ENCODE measurements around the gene BCL2L11.
A peak's percentile ranks its signal among the peaks of the same experiment; 100 is the strongest.

BCL2L11 gene

DNA sequence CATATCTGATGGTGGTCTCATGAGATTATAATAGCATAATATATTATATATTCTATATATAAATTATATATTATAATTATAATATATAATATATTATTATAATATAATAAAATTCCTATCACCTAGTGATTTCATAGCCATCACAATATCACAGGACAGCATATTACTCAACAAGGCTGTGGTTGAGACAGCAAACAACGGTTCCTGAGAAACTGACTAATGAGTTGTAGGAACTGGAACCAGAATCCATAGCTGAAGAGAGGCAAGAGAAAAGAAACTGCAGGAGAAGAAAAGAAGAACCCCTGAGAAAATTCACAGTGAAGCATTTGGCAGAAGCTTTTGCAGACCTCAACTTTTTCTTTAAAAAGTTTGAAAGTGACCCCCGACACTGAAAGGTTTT lies 84.0 kb downstream of the BCL2L11 start:
- Histone ChIP-seq H3K9me3 (ENCODE audit: control extremely low read depth in 1 of 5, control insufficient read depth in 4 of 5, insufficient read depth in 2 of 5, low read depth in 1 of 5, low read length in 4 of 5) (peaks cover 0 to 3% (median 0%) of the 10 kb centered on the region in 5 experiments), H3K27ac (ENCODE audit: insufficient read depth in 1 of 2, low read depth in 1 of 2, low read length in 2 of 2, poor library complexity in 1 of 2, severe bottlenecking in 2 of 2) (no peak overlapping the region), H3K36me3 (ENCODE audit: control insufficient read depth in 4 of 4, insufficient read depth in 4 of 4, low read length in 3 of 4) (peaks cover 0 to 7% (median 0%) of the 10 kb centered on the region in 4 experiments), H3K27me3 (replicated peaks in 2 of 5; ENCODE audit: control insufficient read depth in 4 of 5, insufficient read depth in 5 of 5, low read length in 4 of 5) (peaks cover 0 to 2% (median 0%) of the 10 kb centered on the region in 5 experiments), H3K4me1 (ENCODE audit: control extremely low read depth in 1 of 4, control insufficient read depth in 4 of 4, insufficient read depth in 4 of 4, low read length in 3 of 4) (peaks cover 0 to 3% (median 0%) of the 10 kb centered on the region in 4 experiments), H3K4me3 (ENCODE audit: control insufficient read depth in 1 of 7, extremely low read depth in 1 of 7, insufficient read depth in 4 of 7, low read depth in 2 of 7, low read length in 6 of 7) (no peak overlapping the region)
- ChIA-PET CTCF (no interaction called here), POLR2A (no interaction called here)
- no peak for DNase-seq
- WGBS (ENCODE audit: insufficient coverage): 100% methylated on average over 1 of the region's 2 CpGs

DNA sequence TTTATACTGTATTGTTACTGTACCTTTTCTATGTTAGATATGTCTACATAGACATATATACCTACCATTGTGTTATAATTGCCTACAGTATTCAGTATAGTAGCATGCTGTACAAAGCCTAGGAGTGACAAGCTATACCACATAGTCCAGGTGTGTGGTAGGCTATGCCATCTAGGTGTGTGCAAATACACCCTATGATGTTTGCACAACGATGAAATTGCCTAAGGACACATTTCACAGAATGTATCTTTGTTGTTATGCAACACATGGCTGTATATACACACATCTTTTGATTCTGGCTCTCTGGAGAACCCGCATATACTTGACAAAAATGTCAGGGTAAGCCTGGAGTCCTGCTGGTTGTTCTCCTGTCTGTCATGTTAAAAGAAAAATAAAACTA lies 85.1 kb downstream of the BCL2L11 start:
- Histone ChIP-seq H3K9me3 (ENCODE audit: control extremely low read depth in 1 of 5, control insufficient read depth in 4 of 5, insufficient read depth in 2 of 5, low read depth in 1 of 5, low read length in 4 of 5) (peaks cover 0 to 3% (median 0%) of the 10 kb centered on the region in 5 experiments), H3K27me3 (replicated peaks in 2 of 5; ENCODE audit: control insufficient read depth in 4 of 5, insufficient read depth in 5 of 5, low read length in 4 of 5) (no peaks in the 10 kb centered on the region), H3K36me3 (ENCODE audit: control insufficient read depth in 4 of 4, insufficient read depth in 4 of 4, low read length in 3 of 4) (peaks cover 0 to 7% (median 0%) of the 10 kb centered on the region in 4 experiments), H3K27ac (ENCODE audit: insufficient read depth in 1 of 2, low read depth in 1 of 2, low read length in 2 of 2, poor library complexity in 1 of 2, severe bottlenecking in 2 of 2) (no peak overlapping the region), H3K4me1 (ENCODE audit: control extremely low read depth in 1 of 4, control insufficient read depth in 4 of 4, insufficient read depth in 4 of 4, low read length in 3 of 4) (peaks cover 0 to 3% (median 0%) of the 10 kb centered on the region in 4 experiments), H3K4me3 (ENCODE audit: control insufficient read depth in 1 of 7, extremely low read depth in 1 of 7, insufficient read depth in 4 of 7, low read depth in 2 of 7, low read length in 6 of 7) (no peak overlapping the region)
- POLR2A ChIA-PET: no interaction called here
- no CpG with 5 or more reads among the region's 2 CpGs for WGBS (ENCODE audit: insufficient coverage)
- CTCF ChIA-PET: no interaction called here
- no peak for DNase-seq

DNA sequence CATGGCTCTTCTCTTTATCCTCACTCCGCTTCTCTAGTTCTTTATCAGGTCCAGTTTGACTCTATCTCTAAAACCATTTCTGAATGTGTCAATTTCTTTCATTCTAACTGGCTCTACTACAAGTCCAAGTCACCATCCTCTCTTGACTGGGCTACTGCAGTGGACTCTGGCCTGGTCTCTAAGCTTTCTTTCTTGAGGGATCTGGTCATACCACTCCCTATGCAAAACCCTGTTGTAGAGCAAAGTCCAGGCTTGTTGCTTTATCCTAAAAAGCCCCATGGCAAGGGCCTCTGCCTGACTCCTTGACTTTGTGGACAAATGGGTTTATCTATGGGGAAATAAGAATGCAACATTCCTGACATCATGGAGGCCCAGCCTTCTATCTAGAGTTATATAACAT lies 87.1 kb downstream of the BCL2L11 start:
- Histone ChIP-seq H3K4me3 (ENCODE audit: control insufficient read depth in 1 of 7, extremely low read depth in 1 of 7, insufficient read depth in 4 of 7, low read depth in 2 of 7, low read length in 6 of 7) (no peak overlapping the region), H3K36me3 (ENCODE audit: control insufficient read depth in 4 of 4, insufficient read depth in 4 of 4, low read length in 3 of 4) (peaks cover 0 to 7% (median 0%) of the 10 kb centered on the region in 4 experiments), H3K27me3 (replicated peaks in 2 of 5; ENCODE audit: control insufficient read depth in 4 of 5, insufficient read depth in 5 of 5, low read length in 4 of 5) (no peaks in the 10 kb centered on the region), H3K4me1 (ENCODE audit: control extremely low read depth in 1 of 4, control insufficient read depth in 4 of 4, insufficient read depth in 4 of 4, low read length in 3 of 4) (peaks cover 0 to 3% (median 0%) of the 10 kb centered on the region in 4 experiments), H3K9me3 (ENCODE audit: control extremely low read depth in 1 of 5, control insufficient read depth in 4 of 5, insufficient read depth in 2 of 5, low read depth in 1 of 5, low read length in 4 of 5) (peaks cover 0 to 3% (median 2%) of the 10 kb centered on the region in 5 experiments), H3K27ac (ENCODE audit: insufficient read depth in 1 of 2, low read depth in 1 of 2, low read length in 2 of 2, poor library complexity in 1 of 2, severe bottlenecking in 2 of 2) (no peak overlapping the region)
- DNase-seq: no peak
- CTCF ChIA-PET: interaction anchor here (1.5 kb wide), 1 partner anchor 18 kb away, joined by 4 read pairs; no protein-coding TSS in a partner anchor
- 100% methylated on average over 1 of the region's 1 CpG for WGBS (ENCODE audit: insufficient coverage)
- POLR2A ChIA-PET: no interaction called here

DNA sequence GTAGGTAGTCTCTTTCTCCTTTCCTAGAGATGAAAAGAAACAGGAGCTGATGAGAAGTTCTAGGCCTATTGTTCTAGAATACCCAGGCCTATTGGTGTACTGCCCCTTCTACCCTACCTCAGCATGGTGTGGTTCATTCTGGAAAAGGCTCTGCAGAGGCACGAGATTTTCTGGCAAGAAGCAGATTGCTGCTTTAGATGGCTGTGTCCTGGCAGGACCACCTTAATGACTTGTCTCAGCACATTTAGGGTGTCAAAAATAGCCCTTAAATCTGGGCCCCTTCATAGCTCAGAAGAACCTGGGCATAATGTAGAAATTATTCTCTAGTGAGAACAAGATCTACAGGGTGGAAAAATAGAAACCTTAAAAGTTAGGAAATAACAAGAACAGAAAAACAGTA lies 87.9 kb downstream of the BCL2L11 start:
- ChIA-PET POLR2A (no interaction called here), CTCF (interaction anchor here (1.5 kb wide), 1 partner anchor 19 kb away, joined by 4 read pairs; no protein-coding TSS in a partner anchor)
- peaks cover 0 to 3% (median 0%) of the 10 kb centered on the region in 4 experiments for H3K4me1 ChIP-seq (ENCODE audit: control extremely low read depth in 1 of 4, control insufficient read depth in 4 of 4, insufficient read depth in 4 of 4, low read length in 3 of 4)
- no peaks in the 10 kb centered on the region for H3K27me3 ChIP-seq (replicated peaks in 2 of 5; ENCODE audit: control insufficient read depth in 4 of 5, insufficient read depth in 5 of 5, low read length in 4 of 5)
- H3K9me3 ChIP-seq (ENCODE audit: control extremely low read depth in 1 of 5, control insufficient read depth in 4 of 5, insufficient read depth in 2 of 5, low read depth in 1 of 5, low read length in 4 of 5): peaks cover 0 to 9% (median 2%) of the 10 kb centered on the region in 5 experiments
- peaks cover 0 to 7% (median 0%) of the 10 kb centered on the region in 4 experiments for H3K36me3 ChIP-seq (ENCODE audit: control insufficient read depth in 4 of 4, insufficient read depth in 4 of 4, low read length in 3 of 4)
- DNase-seq: no peak
- WGBS (ENCODE audit: insufficient coverage): 100% methylated on average over 1 of the region's 1 CpG
- no peak overlapping the region for H3K27ac ChIP-seq (ENCODE audit: insufficient read depth in 1 of 2, low read depth in 1 of 2, low read length in 2 of 2, poor library complexity in 1 of 2, severe bottlenecking in 2 of 2)
- H3K4me3 ChIP-seq (ENCODE audit: control insufficient read depth in 1 of 7, extremely low read depth in 1 of 7, insufficient read depth in 4 of 7, low read depth in 2 of 7, low read length in 6 of 7): no peak overlapping the region

DNA sequence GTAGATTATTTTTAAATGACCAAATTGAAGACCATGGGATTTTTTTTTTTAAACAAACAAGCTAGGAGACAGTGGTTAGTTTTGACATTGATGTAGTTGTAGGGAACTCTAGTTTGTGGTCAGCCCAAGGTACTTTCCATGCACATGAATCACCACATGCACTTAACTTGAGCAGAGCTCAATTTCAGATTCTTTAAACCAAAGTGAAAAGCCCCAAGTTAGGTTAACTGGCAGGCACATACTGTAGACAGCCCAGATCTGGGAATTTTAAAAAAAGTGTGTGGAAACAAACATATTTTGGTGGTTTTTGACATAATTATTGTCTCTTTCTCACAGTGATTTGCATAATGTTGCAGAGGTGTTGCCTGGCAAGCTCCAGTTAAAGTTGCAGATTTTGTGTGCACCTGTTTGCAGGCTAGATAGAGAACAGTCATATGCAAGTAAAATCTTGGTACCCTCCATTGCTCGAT lies 88.4 kb downstream of the BCL2L11 start:
- ChIA-PET CTCF (interaction anchor here (1.5 kb wide), 1 partner anchor 19 kb away, joined by 4 read pairs; no protein-coding TSS in a partner anchor), POLR2A (no interaction called here)
- DNase-seq: peak; percentile 22 to 88 (median 84)
- WGBS (ENCODE audit: insufficient coverage): no CpG with 5 or more reads among the region's 1 CpG
- no peak overlapping the region for H3K27ac ChIP-seq (ENCODE audit: insufficient read depth in 1 of 2, low read depth in 1 of 2, low read length in 2 of 2, poor library complexity in 1 of 2, severe bottlenecking in 2 of 2)
- peaks cover 0 to 3% (median 0%) of the 10 kb centered on the region in 4 experiments for H3K4me1 ChIP-seq (ENCODE audit: control extremely low read depth in 1 of 4, control insufficient read depth in 4 of 4, insufficient read depth in 4 of 4, low read length in 3 of 4)
- H3K27me3 ChIP-seq (replicated peaks in 2 of 5; ENCODE audit: control insufficient read depth in 4 of 5, insufficient read depth in 5 of 5, low read length in 4 of 5): no peaks in the 10 kb centered on the region
- H3K9me3 ChIP-seq (ENCODE audit: control extremely low read depth in 1 of 5, control insufficient read depth in 4 of 5, insufficient read depth in 2 of 5, low read depth in 1 of 5, low read length in 4 of 5): peaks cover 0 to 12% (median 2%) of the 10 kb centered on the region in 5 experiments
- H3K4me3 ChIP-seq (ENCODE audit: control insufficient read depth in 1 of 7, extremely low read depth in 1 of 7, insufficient read depth in 4 of 7, low read depth in 2 of 7, low read length in 6 of 7): no peak overlapping the region
- H3K36me3 ChIP-seq (ENCODE audit: control insufficient read depth in 4 of 4, insufficient read depth in 4 of 4, low read length in 3 of 4): peaks cover 0 to 7% (median 0%) of the 10 kb centered on the region in 4 experiments

DNA sequence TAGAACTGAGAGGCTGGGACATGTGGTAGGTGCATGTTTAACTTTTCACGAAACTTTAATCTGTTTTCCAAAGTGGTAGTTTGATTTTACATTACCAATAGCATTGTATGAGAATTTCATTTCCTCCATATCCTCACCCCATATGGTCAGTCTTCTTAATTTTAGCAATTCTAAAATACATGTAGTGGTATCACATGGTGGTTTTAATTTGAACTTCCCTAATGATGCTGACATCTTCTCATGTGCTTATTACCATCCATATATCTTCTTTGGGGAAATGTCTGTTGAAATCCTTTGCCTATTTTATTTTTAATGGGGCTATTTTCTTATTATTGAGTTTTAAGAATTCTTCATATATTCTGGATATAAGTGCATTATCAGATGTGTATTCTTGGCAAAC lies 89.3 kb downstream of the BCL2L11 start:
- peaks cover 0 to 3% (median 0%) of the 10 kb centered on the region in 4 experiments for H3K4me1 ChIP-seq (ENCODE audit: control extremely low read depth in 1 of 4, control insufficient read depth in 4 of 4, insufficient read depth in 4 of 4, low read length in 3 of 4)
- H3K27ac ChIP-seq (ENCODE audit: insufficient read depth in 1 of 2, low read depth in 1 of 2, low read length in 2 of 2, poor library complexity in 1 of 2, severe bottlenecking in 2 of 2): no peak overlapping the region
- peaks cover 0 to 20% (median 6%) of the 10 kb centered on the region in 5 experiments for H3K9me3 ChIP-seq (ENCODE audit: control extremely low read depth in 1 of 5, control insufficient read depth in 4 of 5, insufficient read depth in 2 of 5, low read depth in 1 of 5, low read length in 4 of 5)
- ChIA-PET CTCF (no interaction called here), POLR2A (no interaction called here)
- no peak for DNase-seq
- H3K27me3 ChIP-seq (replicated peaks in 2 of 5; ENCODE audit: control insufficient read depth in 4 of 5, insufficient read depth in 5 of 5, low read length in 4 of 5): no peaks in the 10 kb centered on the region
- WGBS (ENCODE audit: insufficient coverage): no CpG with 5 or more reads among the region's 1 CpG
- peaks cover 0 to 7% (median under 1%) of the 10 kb centered on the region in 4 experiments for H3K36me3 ChIP-seq (ENCODE audit: control insufficient read depth in 4 of 4, insufficient read depth in 4 of 4, low read length in 3 of 4)
- no peak overlapping the region for H3K4me3 ChIP-seq (ENCODE audit: control insufficient read depth in 1 of 7, extremely low read depth in 1 of 7, insufficient read depth in 4 of 7, low read depth in 2 of 7, low read length in 6 of 7)

DNA sequence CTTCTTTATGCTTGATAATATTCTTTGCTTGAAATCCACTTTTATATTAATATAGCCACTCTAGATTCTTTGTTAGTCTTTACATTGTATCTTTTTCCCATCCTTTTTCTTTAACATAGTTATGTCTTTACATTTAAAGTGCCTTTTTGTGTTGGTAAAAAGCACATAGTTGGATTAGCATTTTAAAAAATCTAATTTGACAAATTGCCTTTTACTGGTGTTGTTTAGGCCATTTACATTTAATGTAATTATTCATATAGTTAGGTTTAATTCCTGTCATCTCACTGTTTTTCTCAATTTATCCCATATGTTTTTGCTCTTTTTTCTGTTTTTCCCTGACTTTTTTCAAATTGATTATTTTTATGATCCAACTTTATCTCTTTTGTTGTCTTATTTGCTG lies 93.2 kb downstream of the BCL2L11 start:
- Histone ChIP-seq H3K9me3 (ENCODE audit: control extremely low read depth in 1 of 5, control insufficient read depth in 4 of 5, insufficient read depth in 2 of 5, low read depth in 1 of 5, low read length in 4 of 5) (peaks cover 0 to 23% (median 10%) of the 10 kb centered on the region in 5 experiments), H3K4me3 (ENCODE audit: control insufficient read depth in 1 of 7, extremely low read depth in 1 of 7, insufficient read depth in 4 of 7, low read depth in 2 of 7, low read length in 6 of 7) (no peak overlapping the region), H3K27me3 (replicated peaks in 2 of 5; ENCODE audit: control insufficient read depth in 4 of 5, insufficient read depth in 5 of 5, low read length in 4 of 5) (no peaks in the 10 kb centered on the region), H3K4me1 (ENCODE audit: control extremely low read depth in 1 of 4, control insufficient read depth in 4 of 4, insufficient read depth in 4 of 4, low read length in 3 of 4) (peaks cover 0 to 3% (median 0%) of the 10 kb centered on the region in 4 experiments), H3K27ac (ENCODE audit: insufficient read depth in 1 of 2, low read depth in 1 of 2, low read length in 2 of 2, poor library complexity in 1 of 2, severe bottlenecking in 2 of 2) (no peak overlapping the region), H3K36me3 (ENCODE audit: control insufficient read depth in 4 of 4, insufficient read depth in 4 of 4, low read length in 3 of 4) (peaks cover 0 to 7% (median 1%) of the 10 kb centered on the region in 4 experiments)
- POLR2A ChIA-PET: no interaction called here
- no peak for DNase-seq
- CTCF ChIA-PET: no interaction called here
